Measurements from ENCODE around the gene FUBP1. TPM values are rescaled to one million over a fixed set of nuclear protein-coding genes. Genes with fewer than 3 reads are reported as not detected.

The FUBP1 gene
- total RNA-seq, 1 experiment from 2014 or later, result 125 TPM

GRCh38 chr1:77951328-77951727 is 27.5 kb downstream of the FUBP1 start (continued):
- TF ChIP-seq REST (IDR thresholded peaks at IDR 0.05; ENCODE audit: low read depth) (no peak), TCF7L2 (IDR thresholded peaks at IDR 0.05; ENCODE audit: borderline replicate concordance, extremely low read depth, insufficient read depth, insufficient read length) (no peak), EZH2 (IDR thresholded peaks at IDR 0.05) (no peak), SIN3A (IDR thresholded peaks at IDR 0.05; ENCODE audit: low read depth) (no peak), FOSL1 (IDR thresholded peaks at IDR 0.05; ENCODE audit: low read depth) (no peak)

DNA sequence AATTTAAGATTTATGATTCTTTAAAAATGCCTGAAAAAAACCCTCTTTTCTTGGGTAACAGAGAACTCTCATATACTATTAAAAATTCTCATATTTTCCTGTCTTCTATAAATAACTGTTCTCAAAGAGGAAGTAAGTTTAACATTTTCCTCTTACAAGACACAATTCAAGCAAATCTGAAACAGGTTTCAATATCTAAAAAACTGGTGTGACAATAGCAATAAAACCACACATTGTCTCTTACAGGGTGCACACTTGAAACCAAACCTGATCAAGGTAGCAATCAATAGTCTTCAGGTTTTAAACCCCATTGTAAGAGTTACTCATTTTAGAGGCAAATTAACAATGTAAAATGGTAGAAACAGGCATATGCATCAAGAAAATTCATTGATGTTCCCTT is 28.0 kb downstream of the FUBP1 start:
- DNase-seq (ENCODE audit: low read depth, low spot score) (no peak), ATAC-seq (no peak)
- Histone ChIP-seq H4K20me1 (ENCODE audit: insufficient read depth) (peaks cover 46% of the 10 kb centered on the region; the same call in 1 of the 2 replicates), H3K9ac (ENCODE audit: low read length) (no peak overlapping the region), H3K36me3 (ENCODE audit: control insufficient read depth in 1 of 2, insufficient read depth in 2 of 2, low read length in 2 of 2) (peaks cover 77% of the 10 kb centered on the region in 2 experiments), H3K4me1 (ENCODE audit: control insufficient read depth in 1 of 2, insufficient read depth in 2 of 2, low read length in 2 of 2) (no peaks in the 10 kb centered on the region), H3K9me2 (ENCODE audit: insufficient read depth) (no peaks in the 10 kb centered on the region), H3K27ac (ENCODE audit: low read depth, low read length) (no peak overlapping the region), H2AFZ (ENCODE audit: low read depth, low read length, poor library complexity, severe bottlenecking) (no peak overlapping the region), H3K79me2 (ENCODE audit: insufficient read depth, low read length) (peaks cover 94% of the 10 kb centered on the region), H3K4me2 (ENCODE audit: low read length) (no peak overlapping the region), H3K4me3 (replicated peaks in 1 of 2; ENCODE audit: low read depth in 1 of 2, low read length in 2 of 2) (no peak overlapping the region), H3K27me3 (ENCODE audit: insufficient read depth, low read length) (no peaks in the 10 kb centered on the region), H3K9me3 (ENCODE audit: control insufficient read depth in 1 of 2, insufficient read depth in 1 of 2, low read depth in 1 of 2, low read length in 2 of 2) (no peaks in the 10 kb centered on the region)
- ChIA-PET CTCF (no interaction called here), POLR2A (no interaction called here), RAD21 (ENCODE audit: low non-redundant PET in 1 of 2, low total read pairs in 2 of 2, uncharacterized antibody in 2 of 2, unreplicated experiment in 2 of 2) (no interaction called here)
- TF ChIP-seq JUND (IDR thresholded peaks at IDR 0.05) (no peak), EZH2phosphoT487 (IDR thresholded peaks at IDR 0.05; ENCODE audit: borderline replicate concordance) (no peak), EGR1 (IDR thresholded peaks at IDR 0.05; ENCODE audit: low read depth) (no peak), ZFX (IDR thresholded peaks at IDR 0.05) (no peak), CEBPB (IDR thresholded peaks at IDR 0.05; ENCODE audit: low read depth) (no peak), POLR2A (IDR thresholded peaks at IDR 0.05; ENCODE audit: borderline replicate concordance, extremely low read depth, insufficient read depth, insufficient read length) (no peak), EZH2 (IDR thresholded peaks at IDR 0.05) (no peak)
- TF ChIP-seq, protein P1, sequence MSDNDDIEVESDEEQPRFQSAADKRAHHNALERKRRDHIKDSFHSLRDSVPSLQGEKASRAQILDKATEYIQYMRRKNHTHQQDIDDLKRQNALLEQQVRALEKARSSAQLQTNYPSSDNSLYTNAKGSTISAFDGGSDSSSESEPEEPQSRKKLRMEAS (IDR thresholded peaks at IDR 0.05), result no peak
- TF ChIP-seq, protein P2, sequence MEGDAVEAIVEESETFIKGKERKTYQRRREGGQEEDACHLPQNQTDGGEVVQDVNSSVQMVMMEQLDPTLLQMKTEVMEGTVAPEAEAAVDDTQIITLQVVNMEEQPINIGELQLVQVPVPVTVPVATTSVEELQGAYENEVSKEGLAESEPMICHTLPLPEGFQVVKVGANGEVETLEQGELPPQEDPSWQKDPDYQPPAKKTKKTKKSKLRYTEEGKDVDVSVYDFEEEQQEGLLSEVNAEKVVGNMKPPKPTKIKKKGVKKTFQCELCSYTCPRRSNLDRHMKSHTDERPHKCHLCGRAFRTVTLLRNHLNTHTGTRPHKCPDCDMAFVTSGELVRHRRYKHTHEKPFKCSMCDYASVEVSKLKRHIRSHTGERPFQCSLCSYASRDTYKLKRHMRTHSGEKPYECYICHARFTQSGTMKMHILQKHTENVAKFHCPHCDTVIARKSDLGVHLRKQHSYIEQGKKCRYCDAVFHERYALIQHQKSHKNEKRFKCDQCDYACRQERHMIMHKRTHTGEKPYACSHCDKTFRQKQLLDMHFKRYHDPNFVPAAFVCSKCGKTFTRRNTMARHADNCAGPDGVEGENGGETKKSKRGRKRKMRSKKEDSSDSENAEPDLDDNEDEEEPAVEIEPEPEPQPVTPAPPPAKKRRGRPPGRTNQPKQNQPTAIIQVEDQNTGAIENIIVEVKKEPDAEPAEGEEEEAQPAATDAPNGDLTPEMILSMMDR (IDR thresholded peaks at IDR 0.05 in 2 of 3, conservative IDR thresholded peaks at IDR 0.05 in 1 of 3; ENCODE audit: borderline replicate concordance in 1 of 3, insufficient read depth in 1 of 3, low read depth in 2 of 3, low read length in 2 of 3), result no peak
- intact Hi-C loops (cut with micrococcal nuclease), result no loop called here
- BruUV-seq (replicated peaks), result no TSS peak
